ENCODE data around the gene NEIL1. TPM values are rescaled to one million over a fixed set of nuclear protein-coding genes. Genes with fewer than 3 reads are reported as not detected.
"Not testable (repeated sequence)": the region's sequence is repeated elsewhere in the genome, so short reads cannot be mapped to it uniquely, and the experiment has no call there.

The NEIL1 gene
- total and polyA plus RNA-seq, 7 experiments from 2014 or later, result 1.7 to 49.9 (median 14.7) TPM

DNA sequence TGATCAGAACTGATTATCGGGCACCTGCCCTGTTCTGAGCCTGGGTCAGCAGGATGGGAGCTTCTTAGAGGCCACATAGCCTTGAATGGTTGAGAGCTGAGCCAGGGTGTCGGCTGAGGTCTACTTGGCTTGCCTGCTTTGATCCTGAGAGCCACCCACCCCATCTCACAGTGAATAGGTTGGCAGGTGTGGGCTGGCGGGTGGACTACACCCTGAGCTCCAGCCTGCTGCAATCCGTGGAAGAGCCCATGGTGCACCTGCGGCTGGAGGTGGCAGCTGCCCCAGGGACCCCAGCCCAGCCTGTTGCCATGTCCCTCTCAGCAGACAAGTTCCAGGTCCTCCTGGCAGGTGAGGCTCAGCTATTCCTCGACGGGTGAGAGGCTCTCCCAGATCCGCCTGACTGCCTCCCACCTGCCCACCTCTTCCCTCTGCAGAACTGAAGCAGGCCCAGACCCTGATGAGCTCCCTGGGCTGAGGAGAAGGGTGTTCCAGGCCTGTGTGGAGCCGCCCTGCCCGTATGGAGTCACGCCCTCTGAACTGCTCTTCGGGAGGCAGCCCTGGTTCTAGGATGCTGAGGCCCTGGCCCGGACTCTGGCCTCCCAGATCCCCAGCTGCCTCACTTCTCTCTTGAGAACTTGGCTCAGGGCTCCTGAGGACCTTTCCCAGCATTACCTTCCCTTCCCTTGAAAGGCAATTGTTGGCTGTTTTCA lies 7.2 kb upstream of the NEIL1 start:
- Histone ChIP-seq H3K4me3 (ENCODE audit: low read length) (no peak overlapping the region), H3K27ac (ENCODE audit: low read depth, low read length) (no peak overlapping the region), H3K36me3 (ENCODE audit: control insufficient read depth in 2 of 3, insufficient read depth in 3 of 3, low read length in 3 of 3) (peaks cover 0 to 5% (median 0%) of the 10 kb centered on the region in 3 experiments), H3K4me1 (ENCODE audit: control insufficient read depth in 2 of 2, insufficient read depth in 2 of 2, low read length in 2 of 2) (peaks cover 7 to 11% of the 10 kb centered on the region in 2 donors), H3K27me3 (ENCODE audit: control insufficient read depth in 2 of 2, insufficient read depth in 2 of 2, low read length in 2 of 2) (no peaks in the 10 kb centered on the region), H3K9me3 (ENCODE audit: control insufficient read depth in 2 of 3, low read length in 3 of 3) (no peaks in the 10 kb centered on the region)
- peaks cover 0 to 3% (median 0%) of the 10 kb centered on the region in 5 donors for H3K27me3 Mint-ChIP-seq
- H3K9me3 Mint-ChIP-seq, result no peaks in the 10 kb centered on the region
- intact Hi-C loops (cut with micrococcal nuclease), result no loop called here
- H3K4me3 Mint-ChIP-seq, result no peak overlapping the region
- no peak overlapping the region for H3K27ac Mint-ChIP-seq
- ChIA-PET CTCF (interaction anchor here (0.9 kb wide), 1 partner anchor 28 kb away, joined by 3 read pairs; the partner anchor contains the start of gene MAN2C1), POLR2A (interaction anchor here (1.2 kb wide), 1 partner anchor 10 kb away, joined by 3 read pairs; no protein-coding TSS in a partner anchor)
- ATAC-seq (no peak), DNase-seq (no peak)
- peaks cover 0 to 4% (median 3%) of the 10 kb centered on the region in 5 donors for H3K36me3 Mint-ChIP-seq
- H3K4me1 Mint-ChIP-seq, result peaks cover 14 to 27% (median 18%) of the 10 kb centered on the region in 7 donors

DNA sequence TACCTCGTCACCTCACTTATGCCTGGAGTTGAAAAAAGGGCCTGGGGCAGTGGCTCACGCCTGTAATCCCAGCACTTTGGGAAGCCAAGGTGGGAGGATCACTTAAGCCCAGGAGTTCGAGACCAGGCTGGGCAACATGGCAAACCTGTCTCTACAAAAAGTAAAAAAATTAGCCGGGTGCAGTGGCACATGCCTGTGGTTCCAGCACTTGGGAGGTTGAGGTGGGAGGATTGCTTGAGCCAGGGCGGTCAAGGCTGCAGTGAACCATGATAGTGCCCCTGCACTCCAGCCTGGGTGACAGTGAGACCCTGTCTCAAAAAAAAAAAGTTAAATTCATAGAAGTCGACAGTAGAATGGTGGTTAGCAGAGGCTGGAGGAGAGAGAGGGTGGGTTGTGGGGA lies 4.6 kb upstream of the NEIL1 start:
- H3K4me1 ChIP-seq (ENCODE audit: control insufficient read depth in 2 of 2, insufficient read depth in 2 of 2, low read length in 2 of 2), result peaks cover 0 to 5% of the 10 kb centered on the region in 2 donors
- H3K9me3 ChIP-seq (ENCODE audit: control insufficient read depth in 2 of 3, low read length in 3 of 3), result no peaks in the 10 kb centered on the region
- peaks cover 0 to 5% (median 0%) of the 10 kb centered on the region in 3 experiments for H3K36me3 ChIP-seq (ENCODE audit: control insufficient read depth in 2 of 3, insufficient read depth in 3 of 3, low read length in 3 of 3)
- no peak overlapping the region for H3K27ac ChIP-seq (ENCODE audit: low read depth, low read length)
- CTCF ChIA-PET, result no interaction called here
- Mint-ChIP-seq H3K27ac (no peak overlapping the region), H3K36me3 (peaks cover 0 to 14% (median 3%) of the 10 kb centered on the region in 5 donors), H3K4me1 (peaks cover 7 to 20% (median 12%) of the 10 kb centered on the region in 7 donors), H3K4me3 (no peak overlapping the region), H3K27me3 (peaks cover 0 to 18% (median 0%) of the 10 kb centered on the region in 5 donors), H3K9me3 (peaks cover 0 to 2% (median 0%) of the 10 kb centered on the region in 11 donors)
- POLR2A ChIA-PET, result interaction anchor here (0.7 kb wide), 1 partner anchor 304 kb away, joined by 3 read pairs; no protein-coding TSS in a partner anchor
- intact Hi-C loops (cut with micrococcal nuclease), result no loop called here
- ATAC-seq (no peak), DNase-seq (no peak)
- H3K4me3 ChIP-seq (ENCODE audit: low read length), result no peak overlapping the region
- no peaks in the 10 kb centered on the region for H3K27me3 ChIP-seq (ENCODE audit: control insufficient read depth in 2 of 2, insufficient read depth in 2 of 2, low read length in 2 of 2)

DNA sequence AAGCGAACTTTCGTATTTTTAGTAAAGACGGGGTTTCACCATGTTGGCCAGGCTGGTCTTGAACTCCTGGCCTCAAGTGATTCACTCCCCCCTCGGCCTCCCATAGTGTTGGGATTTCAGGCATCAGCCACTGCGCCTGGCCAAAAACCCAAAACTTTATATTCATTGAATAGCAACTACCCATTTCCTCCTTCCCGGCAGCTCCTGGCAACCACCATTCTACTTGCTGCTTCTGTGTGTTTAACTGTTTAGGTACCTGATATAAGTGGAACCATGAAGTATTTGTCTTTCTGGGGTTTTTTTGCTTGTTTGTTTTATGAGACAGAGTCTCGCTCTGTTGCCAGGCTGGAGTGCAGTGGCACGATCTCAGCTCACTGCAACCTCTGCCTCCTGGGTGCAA lies 2.9 kb upstream of the NEIL1 start:
- H3K4me3 Mint-ChIP-seq; H3K4me3 ChIP-seq (ENCODE audit: low read length); H3K36me3 ChIP-seq (ENCODE audit: control insufficient read depth in 2 of 3, insufficient read depth in 3 of 3, low read length in 3 of 3); H3K9me3 Mint-ChIP-seq; H3K27ac Mint-ChIP-seq; intact Hi-C loops (cut with micrococcal nuclease); H3K9me3 ChIP-seq (ENCODE audit: control insufficient read depth in 2 of 3, low read length in 3 of 3); CTCF ChIA-PET; DNase-seq; ATAC-seq; H3K27me3 ChIP-seq (ENCODE audit: control insufficient read depth in 2 of 2, insufficient read depth in 2 of 2, low read length in 2 of 2); H3K27ac ChIP-seq (ENCODE audit: low read depth, low read length): not testable (repeated sequence)
- peaks cover 0 to 22% (median 0%) of the 10 kb centered on the region in 5 donors for H3K27me3 Mint-ChIP-seq
- peaks cover 0 to 16% (median 3%) of the 10 kb centered on the region in 5 donors for H3K36me3 Mint-ChIP-seq
- peaks cover 8 to 23% (median 14%) of the 10 kb centered on the region in 7 donors for H3K4me1 Mint-ChIP-seq
- POLR2A ChIA-PET, result interaction anchor here (8.4 kb wide), 1 partner anchor 26 kb away, joined by 94 read pairs; the partner anchor contains the start of gene MAN2C1
- H3K4me1 ChIP-seq (ENCODE audit: control insufficient read depth in 2 of 2, insufficient read depth in 2 of 2, low read length in 2 of 2), result peaks cover 12 to 13% of the 10 kb centered on the region in 2 donors

DNA sequence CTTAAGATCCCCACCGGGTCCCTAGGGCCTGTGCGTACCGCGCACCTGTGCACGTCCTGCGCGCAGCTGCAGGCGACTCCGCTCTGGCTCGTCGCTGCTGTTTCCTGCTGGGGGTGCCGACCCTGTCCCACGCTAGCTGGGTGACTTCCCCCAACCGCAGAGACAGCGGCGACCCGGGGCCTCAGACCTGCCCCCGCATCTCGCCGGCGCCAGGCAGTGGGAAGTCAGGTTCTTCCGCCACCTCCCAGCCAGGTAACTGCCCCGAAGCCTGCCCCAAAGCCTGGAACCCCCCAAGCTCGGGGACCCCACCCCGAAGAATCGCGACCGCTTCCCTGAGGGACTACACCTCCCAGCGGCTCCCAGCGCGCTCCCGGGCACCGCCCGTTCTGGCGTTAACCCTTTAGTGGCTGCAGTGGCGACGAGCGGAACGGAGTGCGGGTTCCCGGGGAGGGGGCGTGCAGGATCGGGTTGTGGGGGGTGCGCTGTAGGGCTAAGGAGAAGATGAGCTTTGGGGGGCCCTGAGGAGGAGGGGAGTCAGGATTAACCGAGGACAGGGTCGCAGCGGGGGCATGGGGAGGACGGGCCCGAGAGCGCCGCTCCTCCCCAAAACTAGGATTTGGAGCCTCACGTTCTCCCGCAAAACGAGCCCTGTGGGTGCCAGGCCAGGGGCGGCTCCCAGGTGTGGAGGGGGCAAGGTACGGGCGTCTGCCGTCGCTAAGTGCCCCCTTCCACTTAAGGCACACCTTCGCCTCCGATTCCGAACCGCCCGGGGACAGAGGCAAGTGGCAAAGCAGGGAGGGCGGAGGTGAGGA lies 589 bp downstream of the NEIL1 start:
- Histone ChIP-seq H3K27me3 (ENCODE audit: control insufficient read depth in 2 of 2, insufficient read depth in 2 of 2, low read length in 2 of 2) (no peaks in the 10 kb centered on the region), H3K9me3 (ENCODE audit: control insufficient read depth in 2 of 3, low read length in 3 of 3) (peaks cover 0 to 17% (median 0%) of the 10 kb centered on the region in 3 experiments), H3K36me3 (ENCODE audit: control insufficient read depth in 2 of 3, insufficient read depth in 3 of 3, low read length in 3 of 3) (peaks cover 0 to 5% (median 0%) of the 10 kb centered on the region in 3 experiments), H3K4me3 (ENCODE audit: low read length) (peak overlapping the region; percentile 59), H3K4me1 (ENCODE audit: control insufficient read depth in 2 of 2, insufficient read depth in 2 of 2, low read length in 2 of 2) (peaks cover 29 to 30% of the 10 kb centered on the region in 2 donors), H3K27ac (ENCODE audit: low read depth, low read length) (peak overlapping the region; percentile 66)
- peak overlapping the region; percentile 78 to 95 (median 89) for H3K27ac Mint-ChIP-seq
- ATAC-seq, result peak; percentile 73
- CTCF ChIA-PET, result interaction anchor here (1.0 to 2.1 kb wide), 2 partner anchors 20 to 294 kb away, joined by 3 to 8 read pairs; partner anchors contain the start of gene MAN2C1
- DNase-seq, result peak; percentile 35 to 75 (median 69)
- peaks cover 0 to 19% (median 7%) of the 10 kb centered on the region in 11 donors for H3K9me3 Mint-ChIP-seq
- POLR2A ChIA-PET, result interaction anchor here (0.6 to 8.4 kb wide), 10 partner anchors 10 to 293 kb away, joined by 3 to 94 read pairs (median 6); partner anchors contain the start of genes C15orf39, COMMD4, IMP3 and MAN2C1
- H3K4me1 Mint-ChIP-seq, result peaks cover 21 to 45% (median 31%) of the 10 kb centered on the region in 7 donors
- peaks cover 0 to 26% (median 0%) of the 10 kb centered on the region in 5 donors for H3K27me3 Mint-ChIP-seq
- intact Hi-C loops (cut with micrococcal nuclease), result loop anchor here in 1 of 2 donors (1.0 to 5.0 kb wide), 5 partner anchors 11 to 293 kb away; partner anchors contain the start of genes COMMD4, IMP3, MAN2C1 and SIN3A
- H3K4me3 Mint-ChIP-seq, result peak overlapping the region; percentile 78 to 95 (median 90)
- H3K36me3 Mint-ChIP-seq, result peaks cover 0 to 39% (median 0%) of the 10 kb centered on the region in 5 donors

DNA sequence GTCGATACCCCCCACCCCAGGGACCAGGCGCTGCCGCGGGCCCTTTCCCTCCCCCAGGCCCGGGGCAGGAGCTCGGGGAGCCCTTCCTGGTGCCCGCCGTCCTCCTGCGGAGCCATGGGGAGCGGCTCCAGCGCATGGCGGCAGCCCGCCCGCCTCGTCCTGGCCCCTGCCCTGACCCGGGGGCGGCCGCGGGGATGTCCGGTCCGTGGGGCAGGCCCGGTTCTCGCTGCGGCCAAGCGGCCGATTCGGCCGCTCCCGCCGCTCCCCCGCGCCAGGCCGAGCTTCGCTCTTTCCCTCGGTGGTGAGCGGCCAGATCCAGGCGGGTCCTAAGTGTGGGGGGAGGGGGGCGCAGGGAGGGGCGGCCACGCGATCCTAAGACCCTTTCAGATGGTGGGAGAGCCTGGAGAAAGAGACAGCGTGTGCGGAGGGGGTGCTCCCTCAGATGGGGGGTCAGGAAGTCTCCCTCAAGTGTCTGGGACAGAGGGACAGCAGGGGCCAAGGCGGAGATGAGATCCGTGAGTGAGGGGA lies 1.3 kb downstream of the NEIL1 start:
- DNase-seq (no peak), ATAC-seq (no peak)
- intact Hi-C loops (cut with micrococcal nuclease), result loop anchor here in 1 of 2 donors (5.0 kb wide), 1 partner anchor 104 kb away; the partner anchor contains the start of gene SIN3A
- Histone ChIP-seq H3K4me3 (ENCODE audit: low read length) (peak overlapping the region; percentile 59), H3K9me3 (ENCODE audit: control insufficient read depth in 2 of 3, low read length in 3 of 3) (peaks cover 0 to 17% (median 0%) of the 10 kb centered on the region in 3 experiments), H3K27me3 (ENCODE audit: control insufficient read depth in 2 of 2, insufficient read depth in 2 of 2, low read length in 2 of 2) (no peaks in the 10 kb centered on the region), H3K4me1 (ENCODE audit: control insufficient read depth in 2 of 2, insufficient read depth in 2 of 2, low read length in 2 of 2) (peaks cover 29 to 30% of the 10 kb centered on the region in 2 donors), H3K27ac (ENCODE audit: low read depth, low read length) (peak overlapping the region; percentile 66), H3K36me3 (ENCODE audit: control insufficient read depth in 2 of 3, insufficient read depth in 3 of 3, low read length in 3 of 3) (peaks cover 0 to 5% (median 0%) of the 10 kb centered on the region in 3 experiments)
- H3K27me3 Mint-ChIP-seq, result peaks cover 0 to 26% (median 0%) of the 10 kb centered on the region in 5 donors
- H3K4me1 Mint-ChIP-seq, result peaks cover 21 to 45% (median 31%) of the 10 kb centered on the region in 7 donors
- H3K27ac Mint-ChIP-seq, result peak overlapping the region in 7 of 9 donors; percentile 51 to 97 (median 67)
- peaks cover 0 to 40% (median 0%) of the 10 kb centered on the region in 5 donors for H3K36me3 Mint-ChIP-seq
- peak overlapping the region; percentile 78 to 95 (median 90) for H3K4me3 Mint-ChIP-seq
- ChIA-PET POLR2A (interaction anchor here (0.7 to 8.4 kb wide), 8 partner anchors 11 to 292 kb away, joined by 3 to 94 read pairs (median 8); partner anchors contain the start of genes C15orf39, COMMD4, IMP3 and MAN2C1), CTCF (interaction anchor here (1.0 to 2.1 kb wide), 2 partner anchors 20 to 293 kb away, joined by 3 to 8 read pairs; partner anchors contain the start of gene MAN2C1)
- H3K9me3 Mint-ChIP-seq, result peaks cover 0 to 19% (median 7%) of the 10 kb centered on the region in 11 donors
